SK-N-SH treated with all-trans-retinoic acid at 6 μM for 48 hours (cell line): Measurements from ENCODE around the gene ENTPD7.

ENCODE experiments used
- ATAC-seq: fragments of 200-7000 bp; cut with Tn5 transposase; 3 replicates; pipeline ENCODE4 v1.9.1; 2020; ENCODE audit warnings: mild to moderate bottlenecking, moderate library complexity
- ARNTL ChIP-seq: fragments of 450-650 bp; formaldehyde crosslinking; IDR thresholded peaks from 2 replicates; pipeline ENCODE4 v1.5.0; 2020; ENCODE audit warnings: low read depth, mild to moderate bottlenecking, moderate library complexity, borderline replicate concordance
- BACH2 ChIP-seq: fragments of 250-450 bp; sonication (Bioruptor Pico); IDR thresholded peaks from 2 replicates; pipeline ENCODE4 v1.9.0; 2021; ENCODE audit warnings: mild to moderate bottlenecking, borderline replicate concordance
- CSDC2 ChIP-seq: fragments of 250-450 bp; sonication (Bioruptor Pico); IDR thresholded peaks from 2 replicates; pipeline ENCODE4 v1.5.0; 2020; ENCODE audit warnings: mild to moderate bottlenecking, moderate library complexity
- CSRNP3 ChIP-seq: fragments of 250-450 bp; sonication (Bioruptor Pico); IDR thresholded peaks from 2 replicates; pipeline ENCODE4 v1.5.1; 2021; ENCODE audit warnings: mild to moderate bottlenecking, moderate library complexity
- ESRRG ChIP-seq: fragments of 250-450 bp; sonication (Bioruptor Pico); IDR thresholded peaks from 2 replicates; pipeline ENCODE4 v1.6.1; 2021; ENCODE audit warnings: mild to moderate bottlenecking
- GLIS3 ChIP-seq: fragments of 250-450 bp; sonication (Bioruptor Pico); IDR thresholded peaks from 2 replicates; pipeline ENCODE4 v1.5.0; 2020; ENCODE audit warnings: mild to moderate bottlenecking, moderate library complexity
- ISL1 ChIP-seq: fragments of 250-450 bp; sonication (Bioruptor Pico); IDR thresholded peaks from 2 replicates; pipeline ENCODE4 v2.1.2; 2022; ENCODE audit warnings: mild to moderate bottlenecking, moderate library complexity
- OSR1 ChIP-seq: fragments of 250-450 bp; sonication (Bioruptor Pico); IDR thresholded peaks from 2 replicates; pipeline ENCODE4 v1.8.0; 2022; ENCODE audit warnings: moderate library complexity, mild to moderate bottlenecking, inconsistent platforms
- PATZ1 ChIP-seq: fragments of 250-450 bp; sonication (Bioruptor Pico); IDR thresholded peaks from 2 replicates; pipeline ENCODE4 v1.8.0; 2020; ENCODE audit warnings: mild to moderate bottlenecking, moderate library complexity, borderline replicate concordance
- PPARA ChIP-seq: fragments of 250-450 bp; sonication (Bioruptor Pico); IDR thresholded peaks from 2 replicates; pipeline ENCODE4 v1.5.0; 2020; ENCODE audit warnings: mild to moderate bottlenecking, borderline replicate concordance
- SNAI2 ChIP-seq: fragments of 250-450 bp; sonication (Bioruptor Pico); IDR thresholded peaks from 2 replicates; pipeline ENCODE4 v1.5.0; 2020; ENCODE audit warnings: mild to moderate bottlenecking, moderate library complexity
- TCF4 ChIP-seq: fragments of 250-450 bp; sonication (Bioruptor Pico); IDR thresholded peaks from 2 replicates; pipeline ENCODE4 v1.8.0; 2021; ENCODE audit warnings: mild to moderate bottlenecking, moderate library complexity, borderline replicate concordance
- TOX ChIP-seq: fragments of 250-450 bp; sonication (Bioruptor Pico); IDR thresholded peaks from 2 replicates; pipeline ENCODE4 v1.8.0; 2021; ENCODE audit warnings: mild to moderate bottlenecking, moderate library complexity, borderline replicate concordance
- TSHZ2 ChIP-seq: fragments of 250-450 bp; sonication (Bioruptor Pico); IDR thresholded peaks from 2 replicates; pipeline ENCODE4 v1.5.0; 2020; ENCODE audit warnings: mild to moderate bottlenecking, moderate library complexity
- ZFP3 ChIP-seq: fragments of 250-450 bp; sonication (Bioruptor Pico); IDR thresholded peaks from 2 replicates; pipeline ENCODE4 v1.5.0; 2020; ENCODE audit warnings: mild to moderate bottlenecking, moderate library complexity
- ZFP30 ChIP-seq: fragments of 450-650 bp; formaldehyde crosslinking; IDR thresholded peaks from 2 replicates; pipeline ENCODE4 v1.5.0; 2022; ENCODE audit warnings: mild to moderate bottlenecking, moderate library complexity
- ZNF565 ChIP-seq: fragments of 450-650 bp; formaldehyde crosslinking; conservative IDR thresholded peaks from 2 replicates; pipeline ENCODE4 v1.5.0; 2020; ENCODE audit warnings: low read depth, mild to moderate bottlenecking, moderate library complexity
- ZNF70 ChIP-seq: fragments of 450-650 bp; formaldehyde crosslinking; IDR thresholded peaks from 2 replicates; pipeline ENCODE4 v1.5.0; 2020; ENCODE audit warnings: mild to moderate bottlenecking, moderate library complexity
- ZNF8 ChIP-seq: fragments of 450-650 bp; formaldehyde crosslinking; IDR thresholded peaks from 2 replicates; pipeline ENCODE4 v1.5.0; 2020; ENCODE audit warnings: mild to moderate bottlenecking, moderate library complexity

Gene ENTPD7

GRCh38 chr10:99654390-99655175, 4.7 kb upstream of the ENTPD7 start (continued):
- TF ChIP-seq CSRNP3 (CRISPR knock-in tag) (no peak), ARNTL (CRISPR knock-in tag) (no peak), OSR1 (CRISPR knock-in tag) (no peak), ZNF8 (CRISPR knock-in tag) (no peak), BACH2 (CRISPR knock-in tag) (no peak), ZFP3 (CRISPR knock-in tag) (no peak), ZNF70 (CRISPR knock-in tag) (no peak), CSDC2 (CRISPR knock-in tag) (no peak), ISL1 (CRISPR knock-in tag) (no peak)

- TF ChIP-seq TCF4 (CRISPR knock-in tag) (no peak), ZNF70 (CRISPR knock-in tag) (no peak), ZFP30 (CRISPR knock-in tag) (no peak)
- ATAC-seq = no peak
Observed at GRCh38 chr10:99656199-99657064, 2.9 kb upstream of the ENTPD7 start.

- peak; percentile 6 for ATAC-seq
- no peak for TF ChIP-seq ZFP3 (CRISPR knock-in tag)
- TF ChIP-seq TSHZ2 (CRISPR knock-in tag) = no peak
- no peak for TF ChIP-seq TOX (CRISPR knock-in tag)
- no peak for TF ChIP-seq SNAI2 (CRISPR knock-in tag)
- no peak for TF ChIP-seq ESRRG (CRISPR knock-in tag)
- TF ChIP-seq PATZ1 (CRISPR knock-in tag) = no peak
- no peak for TF ChIP-seq CSRNP3 (CRISPR knock-in tag)
- TF ChIP-seq ISL1 (CRISPR knock-in tag) = no peak
- TF ChIP-seq CSDC2 (CRISPR knock-in tag) = no peak
Observed at GRCh38 chr10:99658622-99659030, 683 bp upstream of the ENTPD7 start.

GRCh38 chr10:99659868-99660366, 608 bp downstream of the ENTPD7 start:
- TF ChIP-seq ZNF565 (CRISPR knock-in tag) = no peak
- no peak for TF ChIP-seq ZNF8 (CRISPR knock-in tag)
- no peak for TF ChIP-seq ARNTL (CRISPR knock-in tag)
- TF ChIP-seq ESRRG (CRISPR knock-in tag) = no peak
- TF ChIP-seq PATZ1 (CRISPR knock-in tag) = no peak
- no peak for TF ChIP-seq TSHZ2 (CRISPR knock-in tag)
- no peak for TF ChIP-seq CSDC2 (CRISPR knock-in tag)
- no peak for TF ChIP-seq PPARA (CRISPR knock-in tag)
- no peak for TF ChIP-seq GLIS3 (CRISPR knock-in tag)
- no peak for TF ChIP-seq OSR1 (CRISPR knock-in tag)
- no peak for TF ChIP-seq ZNF70 (CRISPR knock-in tag)
- TF ChIP-seq ZFP30 (CRISPR knock-in tag) = no peak
- no peak for TF ChIP-seq BACH2 (CRISPR knock-in tag)
- TF ChIP-seq TOX (CRISPR knock-in tag) = no peak
- ATAC-seq = peak; percentile 13
